ENCODE measurements around the gene KRT39.
"Not testable (repeated sequence)": the region's sequence is repeated elsewhere in the genome, so short reads cannot be mapped to it uniquely, and the experiment has no call there.

KRT39 gene

GRCh38 chr17:40936976-40937375, 29.8 kb downstream of the KRT39 start:
- DNase-seq = no peak

- DNase-seq = no peak
Observed at GRCh38 chr17:40936437-40936971, 30.2 kb downstream of the KRT39 start.

DNA sequence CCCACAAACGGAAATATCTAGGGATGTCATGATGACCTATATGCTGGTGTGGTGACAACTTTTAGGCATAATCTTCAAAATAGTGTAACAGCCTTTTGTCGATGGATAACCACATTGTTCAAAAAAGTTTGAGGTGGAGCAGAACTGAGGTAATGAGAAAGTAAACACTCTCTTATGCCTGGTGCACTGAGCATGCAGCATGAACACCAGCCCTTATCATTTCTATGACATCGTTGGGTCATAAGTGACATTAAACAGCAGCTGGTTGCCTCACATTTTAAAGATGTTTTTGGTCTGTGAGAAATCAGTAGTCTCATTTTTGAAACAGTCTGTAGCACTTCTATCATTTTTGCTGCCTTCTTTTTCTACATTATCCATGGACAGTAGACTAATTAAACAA, 31.1 kb downstream of the KRT39 start:
- DNase-seq = no peak

GRCh38 chr17:40932608-40933007, 34.1 kb downstream of the KRT39 start:
- no peak for DNase-seq

GRCh38 chr17:40931311-40931710, 35.4 kb downstream of the KRT39 start:
- no peak for DNase-seq

GRCh38 chr17:40926341-40926740, 40.4 kb downstream of the KRT39 start:
- DNase-seq = no peak

GRCh38 chr17:40922239-40922638, 44.5 kb downstream of the KRT39 start:
- no peak for DNase-seq

GRCh38 chr17:40921026-40921425, 45.7 kb downstream of the KRT39 start:
- no peak for DNase-seq

DNA sequence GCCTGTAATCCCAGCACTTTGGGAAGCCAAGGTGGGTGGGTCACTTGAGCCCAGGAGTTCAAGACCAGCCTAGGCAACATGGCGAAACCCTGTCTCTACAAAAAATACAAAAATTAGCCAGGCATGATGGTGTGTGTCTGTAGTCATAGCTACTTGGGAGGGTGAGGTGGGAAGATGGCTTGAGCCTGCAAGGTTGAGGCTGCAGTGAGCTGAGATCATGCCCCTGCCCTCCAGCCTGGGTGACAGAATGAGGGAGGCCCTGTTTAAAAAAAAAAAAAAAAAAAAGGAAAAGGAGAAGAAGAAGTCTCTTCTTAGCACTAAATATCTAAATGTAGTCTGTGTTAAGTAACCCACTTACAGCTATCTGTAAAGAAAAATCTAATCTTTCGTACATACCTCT, 49.6 kb downstream of the KRT39 start:
- DNase-seq = not testable (repeated sequence)

DNA sequence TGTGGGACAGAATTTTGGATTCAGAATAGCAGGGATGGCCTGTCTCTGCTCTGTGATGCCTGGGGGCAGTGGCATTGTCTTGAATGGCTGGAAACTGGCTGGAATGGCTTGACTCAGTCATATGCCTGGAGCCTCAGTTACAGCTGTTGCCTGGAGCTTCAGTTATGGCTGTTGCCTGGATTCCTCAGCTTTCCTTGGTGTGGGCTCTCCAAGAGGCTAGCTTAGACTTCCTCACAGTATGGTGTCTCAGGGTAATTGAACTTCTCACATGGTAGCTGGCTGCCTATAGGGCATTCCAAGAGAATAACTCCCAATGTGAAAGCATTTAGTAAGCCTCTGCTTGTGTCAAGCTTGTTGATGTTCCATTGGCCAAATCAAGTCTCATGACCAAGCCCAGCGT, 50.4 kb downstream of the KRT39 start:
- DNase-seq = no peak

DNA sequence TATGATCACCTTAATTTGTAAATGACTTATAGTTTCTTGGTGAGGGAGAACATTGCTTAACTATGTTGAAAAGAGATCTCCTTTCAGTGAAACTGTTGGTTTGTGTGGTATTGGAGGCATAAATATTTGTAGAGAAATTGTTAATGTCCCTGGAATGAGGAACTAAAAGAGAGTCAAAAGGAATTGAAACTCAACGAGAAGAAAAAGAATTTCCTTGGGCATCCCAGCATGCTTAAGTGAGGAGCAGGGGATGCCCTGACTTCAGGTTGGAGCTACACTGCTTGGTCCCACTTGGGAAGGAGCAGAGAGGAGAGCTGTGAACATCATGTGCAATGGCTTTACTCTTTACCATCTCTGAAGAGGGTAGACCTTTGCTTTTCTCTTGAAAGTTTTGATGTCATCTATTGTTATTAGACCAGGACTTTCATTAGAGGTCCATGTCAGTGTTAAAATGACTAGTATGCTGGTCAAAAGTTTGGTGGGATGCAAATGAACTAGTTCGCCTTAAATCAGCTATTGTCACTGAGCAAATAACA, 51.0 kb downstream of the KRT39 start:
- no peak for DNase-seq

GRCh38 chr17:40915199-40915661, 51.5 kb downstream of the KRT39 start:
- DNase-seq = no peak

GRCh38 chr17:40914075-40914855, 52.5 kb downstream of the KRT39 start:
- DNase-seq = no peak

DNA sequence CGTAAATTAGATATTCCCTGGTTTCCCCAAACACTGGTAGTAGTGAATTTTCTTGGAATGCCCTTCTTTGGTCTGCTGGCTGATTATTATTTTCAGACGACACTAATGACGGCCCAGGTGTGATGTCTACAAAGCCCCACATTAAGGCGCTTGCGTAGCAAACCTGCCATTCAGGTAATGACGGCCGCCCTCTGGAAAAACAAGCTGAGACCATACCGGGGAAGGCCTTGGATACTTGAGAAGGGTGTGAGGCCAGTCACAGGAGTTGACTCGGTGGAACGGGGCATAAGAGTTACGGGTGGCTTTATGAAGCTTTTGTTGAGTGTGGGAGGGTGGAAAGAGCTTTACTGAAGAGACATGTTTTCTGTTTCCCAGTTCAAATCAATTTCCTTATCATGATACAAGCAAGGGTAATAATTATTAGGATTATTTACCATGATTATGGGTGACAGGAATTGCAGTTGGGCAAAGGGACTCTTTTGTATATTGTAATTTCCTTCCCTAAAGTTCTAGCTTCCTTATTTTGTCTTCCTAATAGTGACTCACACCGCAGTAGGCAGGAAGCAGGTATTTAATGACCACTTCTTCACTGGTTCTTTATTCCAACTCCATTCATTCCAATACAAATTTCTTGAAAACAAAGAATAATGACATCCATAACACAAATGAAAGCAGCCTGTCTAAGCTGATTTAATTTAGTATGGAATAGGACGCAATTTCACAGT, 54.1 kb downstream of the KRT39 start:
- no peak for DNase-seq

GRCh38 chr17:40910441-40910841, 56.3 kb downstream of the KRT39 start:
- no peak for DNase-seq

- no peak for DNase-seq
Observed at GRCh38 chr17:40909755-40910154, 57.0 kb downstream of the KRT39 start.

GRCh38 chr17:40909351-40909750, 57.4 kb downstream of the KRT39 start:
- DNase-seq = peak; percentile 66 to 70

All from activated CD4-positive, alpha-beta T cell treated with anti-CD3 and anti-CD28 coated beads for 4 hours (primary cell).